H4 (cell line): Measurements from ENCODE around the gene TUBB. TPM values are rescaled to one million over a fixed set of nuclear protein-coding genes. Genes with fewer than 3 reads are reported as not detected.

Experiments
- total RNA-seq: library from RNA; depleted of rRNA; stranded (reverse); fragments of >200 nt; shearing (Covaris generic); gene quantifications from 2 replicates; pipeline ENCODE4 v1.2.3, GENCODE V29; 2014; rRNA removed

Gene TUBB
- total RNA-seq, 1 experiment from 2014 or later, result 1,508 TPM

Other genes starting within 250 kb of the TUBB start
- gene HLA-E, start 230.8 kb upstream of the TUBB start, total RNA-seq, result 82.8 and 95.1 TPM in 2 replicates
- gene GNL1, start 163.9 kb upstream of the TUBB start, total RNA-seq, result 42.1 and 56.7 TPM in 2 replicates
- gene PRR3, start 163.1 kb upstream of the TUBB start, total RNA-seq, result 17.9 and 25.4 TPM in 2 replicates
- 30.7 and 46.7 TPM in 2 replicates for gene ABCF1, start 148.9 kb upstream of the TUBB start, total RNA-seq
- 14.8 and 15.9 TPM in 2 replicates for gene PPP1R10, start 103.1 kb upstream of the TUBB start, total RNA-seq
- 72.6 and 141 TPM in 2 replicates for gene MRPS18B, start 102.5 kb upstream of the TUBB start, total RNA-seq
- 7.0 and 8.5 TPM in 2 replicates for gene ATAT1, start 93.5 kb upstream of the TUBB start, total RNA-seq
- gene C6orf136, start 73.2 kb upstream of the TUBB start, total RNA-seq, result 2.9 and 6.0 TPM in 2 replicates
- 29.9 and 32.6 TPM in 2 replicates for gene DHX16, start 47.3 kb upstream of the TUBB start, total RNA-seq
- gene PPP1R18, start 33.7 kb upstream of the TUBB start, total RNA-seq, result 49.9 and 50.9 TPM in 2 replicates
- 15.0 and 20.1 TPM in 2 replicates for gene NRM, start 29.4 kb upstream of the TUBB start, total RNA-seq
- gene MDC1, start 3.1 kb upstream of the TUBB start, total RNA-seq, result 7.8 and 8.7 TPM in 2 replicates
- 206 and 213 TPM in 2 replicates for gene FLOT1, start 22.3 kb downstream of the TUBB start, total RNA-seq
- gene IER3, start 24.2 kb downstream of the TUBB start, total RNA-seq, result 53.1 and 58.9 TPM in 2 replicates
- gene DDR1, start 164.2 kb downstream of the TUBB start, total RNA-seq, result 16.0 and 30.1 TPM in 2 replicates
- gene GTF2H4, start 187.9 kb downstream of the TUBB start, total RNA-seq, result 8.4 and 8.5 TPM in 2 replicates
- 10.5 and 17.6 TPM in 2 replicates for gene VARS2, start 193.9 kb downstream of the TUBB start, total RNA-seq
- not detected in 2 replicates for gene SFTA2, start 211.8 kb downstream of the TUBB start, total RNA-seq
- not detected in 2 replicates for gene MUCL3, start 220.6 kb downstream of the TUBB start, total RNA-seq